Naive B cell (primary cell): ENCODE measurements around the gene LPCAT4. TPM values are rescaled to one million over a fixed set of nuclear protein-coding genes. Genes with fewer than 3 reads are reported as not detected.

Experiments used
- ATAC-seq, 2 donors: fragments of 150-1000 bp; cut with Tn5 transposase; 2 replicates each; pipeline ENCODE4 v1.10.0; 2021; ENCODE audit warnings: low read depth in 2 of 2, mild to moderate bottlenecking in 2 of 2, moderate library complexity in 2 of 2
- DNase-seq: peaks from one replicate; pipeline ENCODE4 v3.0.0; 2022
- H3K27ac Mint-ChIP-seq, 6 donors: one replicate each; pipeline ENCODE4 v1.8.0; 2020 to 2022; ENCODE audit warnings: mild to moderate bottlenecking in 6 of 6, mixed read lengths in 6 of 6, moderate library complexity in 5 of 6, inconsistent platforms in 2 of 6
- H3K27me3 Mint-ChIP-seq, 3 donors: one replicate each; pipeline ENCODE4 v1.8.0; 2021 to 2022; ENCODE audit warnings: mixed read lengths in 3 of 3, mild to moderate bottlenecking in 1 of 3
- H3K36me3 Mint-ChIP-seq, 2 donors: one replicate each; pipeline ENCODE4 v1.8.0; 2020 to 2022; ENCODE audit warnings: mixed read lengths in 2 of 2, inconsistent platforms in 1 of 2, mild to moderate bottlenecking in 1 of 2
- H3K4me1 Mint-ChIP-seq, 3 donors: one replicate each; pipeline ENCODE4 v1.8.0; 2020 to 2022; ENCODE audit warnings: mixed read lengths in 3 of 3, inconsistent platforms in 1 of 3, mild to moderate bottlenecking in 1 of 3, moderate library complexity in 1 of 3
- H3K4me3 Mint-ChIP-seq, 8 donors: one replicate each; pipeline ENCODE4 v1.8.0; 2020 to 2022; ENCODE audit warnings: mild to moderate bottlenecking in 8 of 8, mixed read lengths in 8 of 8, moderate library complexity in 8 of 8, inconsistent platforms in 2 of 8
- H3K9me3 Mint-ChIP-seq, 7 donors: one replicate each; pipeline ENCODE4 v1.8.0; 2020 to 2022; ENCODE audit warnings: mixed read lengths in 7 of 7, mild to moderate bottlenecking in 5 of 7, inconsistent platforms in 2 of 7, moderate library complexity in 1 of 7
- polyA plus RNA-seq, 6 donors: library from polyadenylated mRNA; unstranded; fragments of 300-500 nt; fragmentation: Illumina TruSeq; gene quantifications; one replicate each; pipeline ENCODE4 v1.2.3, GENCODE V29; 2021; ENCODE audit warnings: low read depth in 6 of 6

Gene LPCAT4
- polyA plus RNA-seq, 6 donors from 2014 or later, result 3.3 to 7.6 (median 6.0) TPM

DNA sequence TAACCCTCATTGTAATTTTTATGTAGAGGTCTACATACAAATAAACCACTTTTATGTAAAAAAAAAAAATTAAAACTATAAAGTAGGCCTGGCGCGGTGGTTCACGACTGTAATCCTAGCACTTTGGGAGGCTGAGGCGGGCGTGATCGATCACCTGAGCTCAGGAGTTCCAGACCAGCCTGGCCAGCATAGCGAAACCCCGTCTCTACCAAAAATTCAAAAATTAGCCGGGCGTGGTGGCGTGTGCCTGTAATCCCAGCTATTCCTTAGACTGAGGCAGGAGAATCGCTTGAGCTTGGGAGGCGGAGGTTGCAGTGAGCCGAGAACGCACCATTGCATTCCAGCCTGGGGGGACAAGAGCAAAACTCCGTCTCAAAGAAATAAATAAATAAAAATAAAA is 28.6 kb downstream of the LPCAT4 start:
- Mint-ChIP-seq H3K36me3 (peaks cover 9 to 12% of the 10 kb centered on the region in 2 donors), H3K27me3 (no peaks in the 10 kb centered on the region), H3K27ac (peak overlapping the region in 2 of 6 donors; percentile 91), H3K4me3 (peak overlapping the region in 7 of 8 donors; percentile 74 to 98 (median 87)), H3K4me1 (peaks cover 27 to 45% (median 41%) of the 10 kb centered on the region in 3 donors), H3K9me3 (no peaks in the 10 kb centered on the region)
- ATAC-seq, result no peak
- DNase-seq, result no peak

DNA sequence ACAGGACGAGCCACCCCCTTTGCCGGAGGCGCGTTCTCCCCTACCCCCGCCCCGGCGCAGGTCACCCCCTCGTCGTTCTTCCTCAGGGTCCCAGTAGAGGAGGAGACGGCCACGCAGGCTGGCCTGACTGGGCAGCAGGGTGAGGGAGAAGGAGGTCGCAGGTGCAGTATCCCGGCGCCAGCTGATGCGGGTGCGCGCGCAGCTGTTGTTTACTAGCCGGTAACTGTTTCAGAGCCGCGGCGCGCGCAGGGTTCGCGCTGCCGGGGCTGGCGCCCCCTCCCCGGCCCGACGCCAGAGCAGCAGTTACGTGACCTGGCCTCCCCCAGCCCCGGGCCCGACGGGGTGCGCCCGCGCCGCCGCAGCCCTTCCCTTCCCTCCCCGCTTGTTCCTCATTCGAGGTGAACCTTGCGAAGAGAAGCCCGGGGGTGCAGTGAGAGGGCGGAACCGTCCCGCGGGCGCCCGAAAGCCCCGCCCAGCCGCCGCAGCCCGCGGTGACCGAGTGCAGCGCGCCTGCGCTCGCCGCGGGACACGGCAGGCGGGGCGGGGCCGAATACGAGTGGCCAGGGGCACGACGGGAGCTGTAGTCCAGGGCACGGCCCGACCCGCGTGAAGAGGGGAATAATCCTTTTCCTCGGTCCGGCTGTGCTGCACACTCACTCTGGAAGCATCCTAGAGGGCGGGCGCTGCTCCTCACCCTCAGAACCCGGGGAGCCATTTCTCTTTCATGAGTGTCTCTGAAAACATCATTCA is 29.3 kb downstream of the LPCAT4 start, which contains the start of gene SLC12A6:
Gene SLC12A6 (minus strand): TSS at position 225 of the 750 bp plus-strand sequence. CDS start 1,101 bp downstream, outside the sequence.
- H3K36me3 Mint-ChIP-seq, result peaks cover 9 to 12% of the 10 kb centered on the region in 2 donors
- peak within 1 kb of the TSS; percentile 87 to 100 (median 98) for H3K4me3 Mint-ChIP-seq
- DNase-seq (peak; percentile 97), ATAC-seq (peak; percentile 88 to 89)
- H3K27ac Mint-ChIP-seq, result peak within 1 kb of the TSS; percentile 91 to 98 (median 96)
- peaks cover 27 to 50% (median 41%) of the 10 kb centered on the region in 3 donors for H3K4me1 Mint-ChIP-seq
- H3K27me3 Mint-ChIP-seq, result no peaks in the 10 kb centered on the region
- H3K9me3 Mint-ChIP-seq, result no peaks in the 10 kb centered on the region

DNA sequence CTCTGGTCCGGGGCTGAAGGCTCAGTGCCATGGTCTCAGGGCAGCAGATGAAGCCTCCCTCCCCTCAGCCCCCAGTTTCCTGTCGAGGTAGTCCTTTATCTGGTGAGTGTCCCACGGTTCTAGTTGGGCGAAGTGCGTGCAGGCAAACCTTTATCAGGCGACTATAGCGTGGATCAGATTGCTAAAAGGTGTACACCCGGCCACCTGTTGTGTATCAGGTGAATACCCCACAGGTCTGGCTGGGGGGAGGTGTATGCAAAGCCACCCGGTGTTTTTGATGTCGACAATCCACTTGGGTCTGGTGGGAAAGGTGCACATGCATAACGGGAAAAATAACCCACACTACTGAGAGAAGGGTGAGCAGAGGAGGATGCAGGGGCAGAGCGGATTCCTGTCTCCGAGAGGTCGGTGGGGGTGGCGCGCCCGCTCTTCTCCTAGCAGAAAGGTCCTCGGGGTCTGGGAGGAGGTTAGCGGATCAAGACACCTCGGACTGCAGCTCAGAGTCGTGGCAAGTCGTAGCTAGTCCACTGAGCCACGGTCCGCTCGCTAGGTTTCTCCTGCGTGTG is 29.9 kb downstream of the LPCAT4 start:
- peak overlapping the region; percentile 91 to 98 (median 96) for H3K27ac Mint-ChIP-seq
- H3K9me3 Mint-ChIP-seq, result no peaks in the 10 kb centered on the region
- H3K27me3 Mint-ChIP-seq, result no peaks in the 10 kb centered on the region
- DNase-seq (peak; percentile 27), ATAC-seq (peak; percentile 6)
- H3K36me3 Mint-ChIP-seq, result peaks cover 10 to 12% of the 10 kb centered on the region in 2 donors
- H3K4me3 Mint-ChIP-seq, result peak overlapping the region; percentile 87 to 100 (median 98)
- H3K4me1 Mint-ChIP-seq, result peaks cover 28 to 55% (median 41%) of the 10 kb centered on the region in 3 donors

DNA sequence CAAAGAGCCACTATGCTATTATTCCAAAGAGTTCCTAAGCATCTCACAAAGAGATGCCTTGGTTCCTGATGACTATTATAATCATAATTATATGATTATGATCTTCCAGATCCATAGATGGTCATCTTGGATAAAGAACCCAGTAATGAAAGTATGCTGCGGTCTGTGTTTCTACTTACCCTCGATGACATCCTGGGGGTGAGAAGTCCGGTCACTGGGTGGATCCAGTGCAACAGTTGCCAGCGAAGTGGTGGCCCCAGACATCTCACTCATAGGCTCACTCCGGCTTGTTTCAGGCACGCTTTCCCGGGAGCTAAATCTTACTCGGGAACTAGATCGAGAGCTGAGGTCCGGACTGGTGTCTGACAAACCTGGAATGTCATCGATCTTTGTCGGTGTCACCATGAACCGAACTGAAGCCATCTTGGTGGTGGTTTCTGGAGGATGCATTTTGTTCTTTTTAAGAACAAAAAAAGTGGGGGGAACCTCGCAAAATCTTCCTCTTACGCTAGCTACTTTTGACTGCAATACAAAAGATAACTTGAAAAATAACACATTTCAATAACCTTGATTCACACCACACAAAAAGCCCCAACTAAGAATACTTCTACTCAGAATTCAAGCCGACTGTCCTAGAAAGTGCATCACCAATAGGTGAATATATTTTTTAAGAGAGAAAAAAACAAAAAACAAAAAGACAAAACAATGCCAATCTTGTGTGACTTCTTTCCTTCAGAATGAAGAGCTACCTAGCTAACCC is 30.6 kb downstream of the LPCAT4 start:
- ATAC-seq (no peak), DNase-seq (no peak)
- H3K27me3 Mint-ChIP-seq, result no peaks in the 10 kb centered on the region
- peak overlapping the region; percentile 91 to 98 (median 96) for H3K27ac Mint-ChIP-seq
- peak overlapping the region; percentile 87 to 100 (median 98) for H3K4me3 Mint-ChIP-seq
- H3K9me3 Mint-ChIP-seq, result no peaks in the 10 kb centered on the region
- peaks cover 7 to 11% of the 10 kb centered on the region in 2 donors for H3K36me3 Mint-ChIP-seq
- H3K4me1 Mint-ChIP-seq, result peaks cover 27 to 54% (median 40%) of the 10 kb centered on the region in 3 donors

DNA sequence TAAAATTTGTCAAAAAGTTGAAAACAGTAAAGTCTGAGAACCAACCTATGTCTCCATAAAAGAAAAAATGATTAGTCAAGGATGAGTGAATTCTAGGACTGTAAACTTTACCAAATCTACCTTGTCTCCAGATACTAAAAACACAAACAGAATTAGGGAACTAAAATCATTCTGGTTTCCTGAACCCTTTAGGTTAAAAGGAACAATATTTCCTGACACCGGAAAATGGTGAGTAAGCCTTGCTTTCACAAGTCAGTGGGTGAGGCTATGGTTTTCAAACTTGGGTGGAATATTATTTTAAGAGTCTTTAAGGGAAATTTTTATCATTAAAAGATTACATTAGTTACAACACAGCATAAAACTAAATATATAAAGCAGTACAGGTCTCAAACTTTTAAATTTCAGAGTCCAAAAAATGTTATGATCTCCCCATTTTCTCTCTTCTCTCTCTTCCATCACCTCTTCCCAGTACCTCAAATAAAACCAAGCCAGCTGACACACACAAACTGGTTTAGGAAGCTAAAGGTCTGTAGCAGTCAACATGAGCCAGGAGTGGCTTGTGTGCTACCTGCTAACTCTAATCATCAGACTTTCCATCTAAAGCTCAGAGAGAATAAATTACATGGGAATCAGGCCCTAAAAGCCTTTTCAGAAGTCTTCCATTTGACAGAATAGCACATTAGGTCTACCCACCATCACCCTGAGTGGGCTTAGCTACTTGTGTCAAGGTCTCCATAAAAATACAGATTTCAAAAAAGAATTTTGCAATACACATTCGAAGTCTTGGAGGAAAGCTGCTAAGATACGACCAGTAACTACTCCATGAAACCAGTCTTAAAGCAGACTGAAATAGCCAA is 31.6 kb downstream of the LPCAT4 start:
- Mint-ChIP-seq H3K27ac (peak overlapping the region; percentile 91 to 98 (median 96)), H3K9me3 (no peaks in the 10 kb centered on the region), H3K4me1 (peaks cover 29 to 53% (median 38%) of the 10 kb centered on the region in 3 donors), H3K27me3 (no peaks in the 10 kb centered on the region), H3K36me3 (peaks cover 4 to 7% of the 10 kb centered on the region in 2 donors), H3K4me3 (peak overlapping the region; percentile 87 to 100 (median 98))
- DNase-seq, result peak; percentile 45
- ATAC-seq, result peak; percentile 1 to 4

DNA sequence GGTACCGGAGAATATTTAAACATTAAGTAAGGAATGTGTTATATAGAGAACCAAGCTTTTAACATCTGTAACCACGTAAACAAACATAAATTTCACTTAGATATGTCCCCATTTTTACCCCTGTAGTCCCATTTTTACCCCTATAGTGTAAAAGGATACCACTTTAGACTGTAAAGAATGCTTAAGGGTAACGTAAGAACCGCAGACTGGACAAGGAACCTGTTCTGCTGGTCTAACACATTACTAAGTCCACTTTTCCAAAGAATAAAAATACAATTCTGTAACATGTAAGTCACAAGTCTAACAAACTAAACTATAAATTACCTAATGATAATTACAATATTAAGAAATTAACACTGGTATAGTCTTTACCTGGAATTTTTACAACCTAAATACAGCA is 32.3 kb downstream of the LPCAT4 start:
- no peak for DNase-seq
- H3K4me1 Mint-ChIP-seq, result peaks cover 34 to 55% (median 46%) of the 10 kb centered on the region in 3 donors

DNA sequence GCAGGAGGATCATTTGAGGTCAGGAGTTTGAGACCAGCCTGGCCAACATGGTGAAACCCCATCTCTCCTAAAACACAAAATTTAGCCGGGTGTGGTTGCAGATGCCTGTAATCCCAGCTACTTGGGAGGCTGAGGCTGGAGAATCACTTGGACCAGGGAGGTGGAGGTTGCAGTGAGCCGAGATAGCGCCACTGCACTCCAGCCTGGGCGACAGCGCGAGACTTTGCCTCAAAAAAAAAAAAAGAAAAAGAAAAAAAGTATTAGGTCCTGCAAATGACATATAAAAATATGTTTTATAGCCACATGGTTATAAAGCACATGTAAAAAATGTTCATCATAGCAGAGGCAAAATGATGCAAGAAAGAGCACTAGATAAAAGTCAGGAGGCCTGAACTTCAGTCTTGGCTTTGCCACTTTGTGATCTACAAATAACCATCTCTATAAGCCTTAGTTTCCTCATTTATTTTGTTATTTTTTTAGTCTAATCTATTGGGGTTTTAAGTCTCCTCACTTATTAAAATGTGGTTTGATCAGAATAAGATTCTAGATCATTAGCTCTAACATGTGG is 34.4 kb downstream of the LPCAT4 start:
- H3K27ac Mint-ChIP-seq, result peak overlapping the region in 5 of 6 donors; percentile 66 to 98 (median 91)
- H3K36me3 Mint-ChIP-seq, result peaks cover 4 to 7% of the 10 kb centered on the region in 2 donors
- no peaks in the 10 kb centered on the region for H3K27me3 Mint-ChIP-seq
- ATAC-seq (no peak), DNase-seq (no peak)
- peak overlapping the region; percentile 20 to 100 (median 92) for H3K4me3 Mint-ChIP-seq
- peaks cover 43 to 72% (median 61%) of the 10 kb centered on the region in 3 donors for H3K4me1 Mint-ChIP-seq
- H3K9me3 Mint-ChIP-seq, result no peaks in the 10 kb centered on the region

More for the DNA sequence above, 32.3 kb downstream of the LPCAT4 start:
- H3K27ac Mint-ChIP-seq, result peak overlapping the region; percentile 88 to 98 (median 93)
- H3K9me3 Mint-ChIP-seq, result no peaks in the 10 kb centered on the region
- peak overlapping the region; percentile 87 to 100 (median 98) for H3K4me3 Mint-ChIP-seq
- H3K36me3 Mint-ChIP-seq, result peaks cover 4 to 7% of the 10 kb centered on the region in 2 donors
- no peaks in the 10 kb centered on the region for H3K27me3 Mint-ChIP-seq
- no peak for ATAC-seq

DNA sequence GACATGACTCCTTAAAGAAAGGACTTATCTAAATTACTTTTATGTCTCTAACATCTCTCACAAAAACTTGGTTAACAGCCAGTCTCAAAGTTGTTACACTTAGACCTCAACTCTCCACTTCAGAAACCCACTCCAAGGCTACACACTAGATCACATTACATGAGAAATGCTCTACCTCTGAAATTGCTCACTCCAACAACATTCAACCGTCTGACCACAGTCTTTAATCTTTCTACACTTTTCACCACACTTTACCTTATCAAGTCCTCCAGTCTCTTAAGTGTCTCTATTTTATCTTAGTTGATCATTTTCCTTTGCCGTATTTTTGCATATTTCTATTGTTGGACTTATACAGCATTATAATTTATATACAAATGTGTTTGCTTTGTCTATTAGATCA is 35.2 kb downstream of the LPCAT4 start:
- no peaks in the 10 kb centered on the region for H3K27me3 Mint-ChIP-seq
- H3K4me3 Mint-ChIP-seq, result peak overlapping the region in 7 of 8 donors; percentile 1 to 100 (median 61)
- no peak for ATAC-seq
- DNase-seq, result no peak
- H3K27ac Mint-ChIP-seq, result peak overlapping the region in 5 of 6 donors; percentile 6 to 98 (median 84)
- H3K9me3 Mint-ChIP-seq, result no peaks in the 10 kb centered on the region
- peaks cover 0 to 7% of the 10 kb centered on the region in 2 donors for H3K36me3 Mint-ChIP-seq
- peaks cover 41 to 79% (median 58%) of the 10 kb centered on the region in 3 donors for H3K4me1 Mint-ChIP-seq

DNA sequence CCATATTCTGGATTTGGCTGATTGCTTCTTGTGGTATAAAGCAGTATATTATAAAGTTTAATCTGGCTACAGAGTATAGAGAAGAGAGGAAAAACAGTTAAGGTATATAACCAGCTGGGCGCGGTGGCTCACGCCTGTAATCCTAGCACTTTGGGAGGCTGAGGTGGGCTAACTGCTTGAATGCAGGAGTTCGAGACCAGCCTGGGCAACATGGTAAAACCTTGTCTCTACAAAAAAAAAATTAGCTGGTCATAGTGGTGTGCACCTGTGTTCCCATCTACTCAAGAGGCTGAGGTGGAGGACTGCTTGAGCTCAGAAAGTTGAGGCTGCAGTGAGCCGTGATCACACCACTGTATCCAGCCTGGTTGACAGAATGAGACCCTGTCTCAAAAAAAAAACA is 36.7 kb downstream of the LPCAT4 start:
- peaks cover 0 to 7% of the 10 kb centered on the region in 2 donors for H3K36me3 Mint-ChIP-seq
- peak overlapping the region; percentile 58 to 92 (median 86) for H3K27ac Mint-ChIP-seq
- H3K4me1 Mint-ChIP-seq, result peaks cover 42 to 84% (median 51%) of the 10 kb centered on the region in 3 donors
- no peaks in the 10 kb centered on the region for H3K9me3 Mint-ChIP-seq
- H3K27me3 Mint-ChIP-seq, result no peaks in the 10 kb centered on the region
- ATAC-seq (no peak), DNase-seq (no peak)
- peak overlapping the region in 6 of 8 donors; percentile 14 to 89 (median 38) for H3K4me3 Mint-ChIP-seq

DNA sequence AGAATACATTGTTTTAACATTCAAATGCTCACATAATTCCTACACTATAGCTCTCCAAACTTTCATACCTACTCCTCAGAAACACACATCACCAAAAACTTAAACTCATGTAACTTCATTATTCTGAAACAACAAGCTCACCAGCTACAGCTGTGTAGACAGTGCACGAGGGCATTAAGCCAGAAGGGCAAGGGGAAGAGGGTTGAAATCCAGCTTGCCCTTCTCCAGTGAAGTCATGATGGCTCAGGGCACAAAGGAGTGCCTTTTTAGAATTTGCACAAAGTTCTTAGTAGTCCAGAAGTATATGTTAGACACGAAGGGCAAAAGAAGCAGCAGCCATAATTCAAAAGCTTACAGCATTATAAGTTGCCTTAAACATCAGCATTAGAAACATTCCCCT is 38.0 kb downstream of the LPCAT4 start:
- peak overlapping the region; percentile 44 to 91 (median 72) for H3K27ac Mint-ChIP-seq
- H3K9me3 Mint-ChIP-seq, result no peaks in the 10 kb centered on the region
- no peaks in the 10 kb centered on the region for H3K27me3 Mint-ChIP-seq
- peak overlapping the region; percentile 35 to 85 (median 60) for H3K4me3 Mint-ChIP-seq
- peaks cover 44 to 87% (median 50%) of the 10 kb centered on the region in 3 donors for H3K4me1 Mint-ChIP-seq
- ATAC-seq, result no peak
- no peak for DNase-seq
- peaks cover 0 to 7% of the 10 kb centered on the region in 2 donors for H3K36me3 Mint-ChIP-seq

DNA sequence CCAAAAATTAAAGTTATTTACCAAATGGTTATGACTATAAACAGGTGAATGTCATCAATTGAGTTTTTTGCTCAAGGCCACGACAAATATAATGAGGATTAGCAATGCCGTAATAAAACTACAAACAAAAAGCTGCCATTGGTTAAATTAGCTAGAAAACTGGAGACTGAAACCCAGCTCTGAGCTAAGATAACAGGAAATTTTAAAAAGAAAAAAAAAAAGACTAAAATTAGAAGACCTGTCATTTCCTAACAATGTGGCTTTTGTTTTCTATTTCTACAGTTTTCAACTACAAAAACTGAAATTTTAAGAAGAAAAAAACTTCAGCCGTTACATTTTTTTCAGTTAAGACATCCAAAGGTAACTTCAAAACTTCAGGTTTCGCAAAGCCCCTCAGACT is 39.1 kb downstream of the LPCAT4 start:
- no peak for DNase-seq
- Mint-ChIP-seq H3K27me3 (no peaks in the 10 kb centered on the region), H3K27ac (peak overlapping the region; percentile 60 to 96 (median 87)), H3K36me3 (peaks cover 0 to 7% of the 10 kb centered on the region in 2 donors), H3K4me1 (peaks cover 44 to 86% (median 51%) of the 10 kb centered on the region in 3 donors), H3K4me3 (peak overlapping the region; percentile 44 to 85 (median 72)), H3K9me3 (no peaks in the 10 kb centered on the region)
- peak in 1 of 2 donors; percentile 20 for ATAC-seq

DNA sequence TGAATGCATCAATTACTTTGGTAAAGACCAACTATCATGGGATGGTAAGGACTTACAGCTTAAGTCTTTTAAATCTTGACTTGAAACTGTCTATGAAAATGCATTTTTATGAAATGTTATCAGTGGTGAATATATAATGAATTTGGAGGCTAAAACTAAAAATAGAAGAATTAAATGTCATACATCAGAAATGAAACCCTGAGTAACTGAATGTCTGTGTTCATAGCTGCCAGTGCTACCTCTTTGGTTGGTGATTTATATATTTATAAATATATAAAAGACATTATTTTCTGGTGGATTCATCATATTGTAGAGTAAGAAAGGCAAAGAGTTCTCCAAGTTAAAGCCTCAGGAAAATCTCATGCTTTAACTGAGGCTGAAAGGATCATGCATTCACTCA is 41.6 kb downstream of the LPCAT4 start:
- Mint-ChIP-seq H3K36me3 (no peaks in the 10 kb centered on the region), H3K4me3 (peak overlapping the region in 4 of 8 donors; percentile 27 to 79 (median 52)), H3K4me1 (peaks cover 41 to 82% (median 64%) of the 10 kb centered on the region in 3 donors), H3K27ac (peak overlapping the region; percentile 24 to 96 (median 86)), H3K27me3 (no peaks in the 10 kb centered on the region), H3K9me3 (no peaks in the 10 kb centered on the region)
- no peak for ATAC-seq
- DNase-seq, result no peak
